Measurements from ENCODE around the gene BTG3.

BTG3 gene

DNA sequence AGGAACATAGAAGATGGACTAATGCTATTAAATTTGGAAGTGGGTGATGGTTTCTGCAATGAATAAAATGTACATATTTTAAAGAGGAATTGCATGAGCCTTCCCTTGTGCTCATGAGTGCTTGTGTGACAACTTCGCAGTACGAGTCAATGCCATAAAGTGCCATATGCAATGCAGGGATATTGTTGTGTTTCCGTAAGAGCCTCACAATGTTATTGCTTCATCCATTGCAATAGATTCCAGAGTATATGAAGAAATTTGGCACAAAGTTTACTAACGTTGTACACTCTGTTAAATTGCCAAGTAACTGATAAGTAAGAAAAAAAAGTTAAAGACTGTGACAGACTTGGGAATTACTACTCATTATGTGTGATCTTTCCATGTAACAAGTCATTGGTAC lies 22.3 kb downstream of the BTG3 start:
- TF ChIP-seq FOXM1 (IDR thresholded peaks at IDR 0.05; ENCODE audit: borderline replicate concordance, low read depth): no peak
- TF ChIP-seq MAX (IDR thresholded peaks at IDR 0.05): no peak
- TF ChIP-seq ZBTB7A (IDR thresholded peaks at IDR 0.05; ENCODE audit: low read depth): no peak
- TF ChIP-seq TCF12 (IDR thresholded peaks at IDR 0.05; ENCODE audit: low read depth): no peak
- TF ChIP-seq, protein P1, sequence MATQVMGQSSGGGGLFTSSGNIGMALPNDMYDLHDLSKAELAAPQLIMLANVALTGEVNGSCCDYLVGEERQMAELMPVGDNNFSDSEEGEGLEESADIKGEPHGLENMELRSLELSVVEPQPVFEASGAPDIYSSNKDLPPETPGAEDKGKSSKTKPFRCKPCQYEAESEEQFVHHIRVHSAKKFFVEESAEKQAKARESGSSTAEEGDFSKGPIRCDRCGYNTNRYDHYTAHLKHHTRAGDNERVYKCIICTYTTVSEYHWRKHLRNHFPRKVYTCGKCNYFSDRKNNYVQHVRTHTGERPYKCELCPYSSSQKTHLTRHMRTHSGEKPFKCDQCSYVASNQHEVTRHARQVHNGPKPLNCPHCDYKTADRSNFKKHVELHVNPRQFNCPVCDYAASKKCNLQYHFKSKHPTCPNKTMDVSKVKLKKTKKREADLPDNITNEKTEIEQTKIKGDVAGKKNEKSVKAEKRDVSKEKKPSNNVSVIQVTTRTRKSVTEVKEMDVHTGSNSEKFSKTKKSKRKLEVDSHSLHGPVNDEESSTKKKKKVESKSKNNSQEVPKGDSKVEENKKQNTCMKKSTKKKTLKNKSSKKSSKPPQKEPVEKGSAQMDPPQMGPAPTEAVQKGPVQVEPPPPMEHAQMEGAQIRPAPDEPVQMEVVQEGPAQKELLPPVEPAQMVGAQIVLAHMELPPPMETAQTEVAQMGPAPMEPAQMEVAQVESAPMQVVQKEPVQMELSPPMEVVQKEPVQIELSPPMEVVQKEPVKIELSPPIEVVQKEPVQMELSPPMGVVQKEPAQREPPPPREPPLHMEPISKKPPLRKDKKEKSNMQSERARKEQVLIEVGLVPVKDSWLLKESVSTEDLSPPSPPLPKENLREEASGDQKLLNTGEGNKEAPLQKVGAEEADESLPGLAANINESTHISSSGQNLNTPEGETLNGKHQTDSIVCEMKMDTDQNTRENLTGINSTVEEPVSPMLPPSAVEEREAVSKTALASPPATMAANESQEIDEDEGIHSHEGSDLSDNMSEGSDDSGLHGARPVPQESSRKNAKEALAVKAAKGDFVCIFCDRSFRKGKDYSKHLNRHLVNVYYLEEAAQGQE (IDR thresholded peaks at IDR 0.05; ENCODE audit: low read depth): no peak
- no peak for TF ChIP-seq EP300 (IDR thresholded peaks at IDR 0.05; ENCODE audit: borderline replicate concordance)
- TF ChIP-seq TEAD4 (IDR thresholded peaks at IDR 0.05): no peak
- no peak for TF ChIP-seq YY1 (IDR thresholded peaks at IDR 0.05; ENCODE audit: low read depth)
- no peak for TF ChIP-seq USF1 (IDR thresholded peaks at IDR 0.05)

DNA sequence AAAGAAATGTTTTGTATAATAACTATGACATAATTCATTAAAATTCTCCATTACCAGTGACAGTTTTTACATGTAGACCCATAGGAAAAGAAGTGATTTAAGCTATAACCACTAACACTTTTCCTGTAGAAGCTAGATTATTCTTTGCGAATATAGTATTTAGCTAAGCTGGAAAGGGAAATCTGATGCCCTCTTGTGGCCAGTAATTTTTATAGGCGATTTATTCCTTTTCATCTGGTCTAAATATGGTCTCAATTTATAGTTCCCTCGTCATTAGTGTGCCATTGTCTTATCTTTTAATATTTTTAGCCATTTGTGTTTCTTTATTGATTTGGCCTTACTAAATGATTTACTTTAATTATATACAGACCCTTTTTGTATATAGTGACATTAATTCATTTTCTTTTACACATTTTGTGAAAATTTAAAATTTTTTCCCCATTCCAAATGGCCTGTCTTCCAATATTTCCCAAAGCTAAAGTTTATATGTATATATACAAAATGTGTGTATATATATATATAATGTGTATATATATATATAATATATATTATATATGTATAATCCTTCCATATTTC lies 26.7 kb downstream of the BTG3 start:
- TF ChIP-seq RAD21 (IDR thresholded peaks at IDR 0.05; ENCODE audit: low read depth) (peak; percentile 53), EGR1 (IDR thresholded peaks at IDR 0.05) (no peak)

- TF ChIP-seq NFIC (IDR thresholded peaks at IDR 0.05) (no peak), RAD21 (IDR thresholded peaks at IDR 0.05; ENCODE audit: low read depth) (no peak), EP300 (IDR thresholded peaks at IDR 0.05; ENCODE audit: borderline replicate concordance) (no peak)
Measured at GRCh38 chr21:17583898-17584297, 28.8 kb downstream of the BTG3 start.

GRCh38 chr21:17580319-17580718 lies 32.4 kb downstream of the BTG3 start:
- TF ChIP-seq RAD21 (IDR thresholded peaks at IDR 0.05; ENCODE audit: low read depth) (no peak), EP300 (IDR thresholded peaks at IDR 0.05; ENCODE audit: borderline replicate concordance) (no peak), EGR1 (IDR thresholded peaks at IDR 0.05) (no peak), TAF1 (IDR thresholded peaks at IDR 0.05; ENCODE audit: low read depth) (no peak), ZBTB7A (IDR thresholded peaks at IDR 0.05; ENCODE audit: low read depth) (no peak), MAX (IDR thresholded peaks at IDR 0.05) (no peak), TCF12 (IDR thresholded peaks at IDR 0.05; ENCODE audit: low read depth) (no peak), NFIC (IDR thresholded peaks at IDR 0.05) (no peak), YY1 (IDR thresholded peaks at IDR 0.05; ENCODE audit: low read depth) (no peak), TEAD4 (IDR thresholded peaks at IDR 0.05) (no peak), CREB1 (IDR thresholded peaks at IDR 0.05; ENCODE audit: low read depth) (no peak), CEBPB (IDR thresholded peaks at IDR 0.05) (no peak)

DNA sequence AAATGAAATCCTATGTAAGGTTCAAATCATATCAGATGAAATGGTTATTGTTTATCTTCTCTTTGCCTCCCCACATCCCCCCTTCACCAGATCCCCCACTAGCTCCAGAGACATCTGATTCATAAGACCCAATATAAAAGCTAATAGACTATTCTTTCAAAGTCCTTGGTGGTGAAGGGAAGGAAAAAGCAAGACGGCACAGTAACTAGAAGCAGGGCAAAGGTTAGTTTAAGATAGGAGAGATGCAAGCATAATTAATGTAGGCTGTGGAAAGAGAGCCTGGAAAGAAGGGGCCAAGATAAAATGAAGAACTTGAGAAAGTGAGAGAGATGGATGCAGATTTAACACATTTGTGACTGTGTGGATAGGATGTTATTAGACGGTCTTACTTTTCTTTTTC lies 33.8 kb downstream of the BTG3 start:
- TF ChIP-seq TEAD4 (IDR thresholded peaks at IDR 0.05) (no peak), EGR1 (IDR thresholded peaks at IDR 0.05) (no peak), MAX (IDR thresholded peaks at IDR 0.05) (no peak), CREB1 (IDR thresholded peaks at IDR 0.05; ENCODE audit: low read depth) (no peak), EP300 (IDR thresholded peaks at IDR 0.05; ENCODE audit: borderline replicate concordance) (no peak), RAD21 (IDR thresholded peaks at IDR 0.05; ENCODE audit: low read depth) (no peak), NFIC (IDR thresholded peaks at IDR 0.05) (no peak), CEBPB (IDR thresholded peaks at IDR 0.05) (no peak)

- TF ChIP-seq RAD21 (IDR thresholded peaks at IDR 0.05; ENCODE audit: low read depth): no peak
- TF ChIP-seq, protein P1 (IDR thresholded peaks at IDR 0.05; ENCODE audit: low read depth): no peak
- TF ChIP-seq MAX (IDR thresholded peaks at IDR 0.05): no peak
- TF ChIP-seq EGR1 (IDR thresholded peaks at IDR 0.05): no peak
- TF ChIP-seq CREB1 (IDR thresholded peaks at IDR 0.05; ENCODE audit: low read depth): no peak
- TF ChIP-seq TAF1 (IDR thresholded peaks at IDR 0.05; ENCODE audit: low read depth): no peak
- TF ChIP-seq EP300 (IDR thresholded peaks at IDR 0.05; ENCODE audit: borderline replicate concordance): no peak
- no peak for TF ChIP-seq TEAD4 (IDR thresholded peaks at IDR 0.05)
- TF ChIP-seq ZBTB7A (IDR thresholded peaks at IDR 0.05; ENCODE audit: low read depth): no peak
- TF ChIP-seq TCF12 (IDR thresholded peaks at IDR 0.05; ENCODE audit: low read depth): no peak
- no peak for TF ChIP-seq NFIC (IDR thresholded peaks at IDR 0.05)
- no peak for TF ChIP-seq YY1 (IDR thresholded peaks at IDR 0.05; ENCODE audit: low read depth)
- no peak for TF ChIP-seq FOXM1 (IDR thresholded peaks at IDR 0.05; ENCODE audit: borderline replicate concordance, low read depth)
- TF ChIP-seq CEBPB (IDR thresholded peaks at IDR 0.05): no peak
- no peak for TF ChIP-seq USF1 (IDR thresholded peaks at IDR 0.05)
Measured at GRCh38 chr21:17578162-17578561, 34.5 kb downstream of the BTG3 start.
